WTC11 (cell line): Measurements from ENCODE around the gene TBX10. TPM values are rescaled to one million over a fixed set of nuclear protein-coding genes. Genes with fewer than 3 reads are reported as not detected.
A peak's percentile ranks its signal among the peaks of the same experiment; 100 is the strongest.

Source experiments
- CREB1 ChIP-seq: sonication (generic); formaldehyde crosslinking; IDR thresholded peaks from 2 replicates; pipeline ENCODE4 v1.8.0; 2023; ENCODE audit warnings: mild to moderate bottlenecking, missing genetic modification reagents
- ETV6 ChIP-seq: sonication (generic); formaldehyde crosslinking; IDR thresholded peaks from 2 replicates; pipeline ENCODE4 v1.8.1; 2022; ENCODE audit warnings: mild to moderate bottlenecking, missing genetic modification reagents
- FOXK1 ChIP-seq: sonication (generic); formaldehyde crosslinking; IDR thresholded peaks from 2 replicates; pipeline ENCODE4 v1.8.0; 2022; ENCODE audit warnings: mild to moderate bottlenecking, moderate library complexity, missing genetic modification reagents
- FOXP1 ChIP-seq: sonication (generic); formaldehyde crosslinking; IDR thresholded peaks from 2 replicates; pipeline ENCODE4 v1.8.0; 2022; ENCODE audit warnings: missing genetic modification reagents, mild to moderate bottlenecking, moderate library complexity, borderline replicate concordance
- MYBL2 ChIP-seq: sonication (generic); formaldehyde crosslinking; IDR thresholded peaks from 2 replicates; pipeline ENCODE4 v1.8.1; 2023; ENCODE audit warnings: mild to moderate bottlenecking, moderate library complexity, missing genetic modification reagents
- NR2C2 ChIP-seq: sonication (generic); formaldehyde crosslinking; IDR thresholded peaks from 2 replicates; pipeline ENCODE4 v1.8.0; 2022; ENCODE audit warnings: mild to moderate bottlenecking, missing genetic modification reagents
- OVOL2 ChIP-seq: fragments of 250-450 bp; sonication (Bioruptor Pico); IDR thresholded peaks from 2 replicates; pipeline ENCODE4 v1.9.0; 2021; ENCODE audit warnings: mild to moderate bottlenecking, borderline replicate concordance
- RELA ChIP-seq: sonication (generic); formaldehyde crosslinking; IDR thresholded peaks from 2 replicates; pipeline ENCODE4 v1.8.1; 2022; ENCODE audit warnings: missing genetic modification reagents, mild to moderate bottlenecking, borderline replicate concordance
- SOX15 ChIP-seq: fragments of 250-450 bp; sonication (Bioruptor Pico); IDR thresholded peaks from 2 replicates; pipeline ENCODE4 v1.9.0; 2021; ENCODE audit warnings: mild to moderate bottlenecking
- SP1 ChIP-seq: sonication (generic); formaldehyde crosslinking; conservative IDR thresholded peaks from 2 replicates; pipeline ENCODE4 v1.8.1; 2022; ENCODE audit warnings: missing genetic modification reagents
- TEAD4 ChIP-seq: sonication (generic); formaldehyde crosslinking; IDR thresholded peaks from 2 replicates; pipeline ENCODE4 v1.8.0; 2022; ENCODE audit warnings: mild to moderate bottlenecking, missing genetic modification reagents
- TP53 ChIP-seq: sonication (generic); formaldehyde crosslinking; IDR thresholded peaks from 2 replicates; pipeline ENCODE4 v1.8.1; 2023; ENCODE audit warnings: mild to moderate bottlenecking, missing genetic modification reagents
- ZNF263 ChIP-seq: sonication (generic); formaldehyde crosslinking; IDR thresholded peaks from 2 replicates; pipeline ENCODE4 v1.8.1; 2022; ENCODE audit warnings: low read depth, mild to moderate bottlenecking, moderate library complexity, missing genetic modification reagents
- ZNF317 ChIP-seq: sonication (generic); formaldehyde crosslinking; IDR thresholded peaks from 2 replicates; pipeline ENCODE4 v1.8.1; 2023; ENCODE audit warnings: low read depth, mild to moderate bottlenecking, moderate library complexity, missing genetic modification reagents, borderline replicate concordance
- ZNF423 ChIP-seq: fragments of 250-450 bp; sonication (Bioruptor Pico); IDR thresholded peaks from 2 replicates; pipeline ENCODE4 v2.1.2; 2022; ENCODE audit warnings: mild to moderate bottlenecking, moderate library complexity
- ZNF671 ChIP-seq: fragments of 250-450 bp; sonication (Bioruptor Pico); IDR thresholded peaks from 2 replicates; pipeline ENCODE4 v1.8.0; 2021; ENCODE audit warnings: mild to moderate bottlenecking
- total RNA-seq: library from RNA; stranded (reverse); gene quantifications from 3 replicates; pipeline ENCODE4 v1.2.3, GENCODE V29; 2021
- TF ChIP-seq, protein P1 (sequence below): sonication (generic); formaldehyde crosslinking; IDR thresholded peaks from 2 replicates; pipeline ENCODE4 v1.8.1; 2023; ENCODE audit warnings: mild to moderate bottlenecking, missing genetic modification reagents
- TF ChIP-seq, protein P2 (sequence below): fragments of 200-600 bp; IDR thresholded peaks from 2 replicates; pipeline ENCODE4 v1.8.0; 2022; ENCODE audit warnings: antibody characterized with exemption
- TF ChIP-seq, protein P3 (sequence below): sonication (generic); formaldehyde crosslinking; IDR thresholded peaks from 2 replicates; pipeline ENCODE4 v1.8.1; 2023; ENCODE audit warnings: mild to moderate bottlenecking, missing genetic modification reagents, moderate library complexity
- TF ChIP-seq, protein P4 (sequence below): sonication (generic); formaldehyde crosslinking; IDR thresholded peaks from 2 replicates; pipeline ENCODE4 v1.8.0; 2023; ENCODE audit warnings: missing genetic modification reagents, mild to moderate bottlenecking, borderline replicate concordance
- TF ChIP-seq, protein P5 (sequence below): sonication (generic); formaldehyde crosslinking; IDR thresholded peaks from 2 replicates; pipeline ENCODE4 v1.8.0; 2023; ENCODE audit warnings: mild to moderate bottlenecking, missing genetic modification reagents
- TF ChIP-seq, protein P6 (sequence below): sonication (generic); formaldehyde crosslinking; IDR thresholded peaks from 2 replicates; pipeline ENCODE4 v1.8.0; 2022; ENCODE audit warnings: mild to moderate bottlenecking, missing genetic modification reagents
- TF ChIP-seq, protein P7 (sequence below): sonication (generic); formaldehyde crosslinking; IDR thresholded peaks from 2 replicates; pipeline ENCODE4 v1.8.1; 2023; ENCODE audit warnings: mild to moderate bottlenecking, missing genetic modification reagents, moderate library complexity
- TF ChIP-seq, protein P8 (sequence below): sonication (generic); formaldehyde crosslinking; IDR thresholded peaks from 2 replicates; pipeline ENCODE4 v1.8.1; 2022; ENCODE audit warnings: low read depth, mild to moderate bottlenecking, moderate library complexity, missing genetic modification reagents, borderline replicate concordance

Gene TBX10
- total RNA-seq, 1 experiment from 2014 or later: not detected

DNA sequence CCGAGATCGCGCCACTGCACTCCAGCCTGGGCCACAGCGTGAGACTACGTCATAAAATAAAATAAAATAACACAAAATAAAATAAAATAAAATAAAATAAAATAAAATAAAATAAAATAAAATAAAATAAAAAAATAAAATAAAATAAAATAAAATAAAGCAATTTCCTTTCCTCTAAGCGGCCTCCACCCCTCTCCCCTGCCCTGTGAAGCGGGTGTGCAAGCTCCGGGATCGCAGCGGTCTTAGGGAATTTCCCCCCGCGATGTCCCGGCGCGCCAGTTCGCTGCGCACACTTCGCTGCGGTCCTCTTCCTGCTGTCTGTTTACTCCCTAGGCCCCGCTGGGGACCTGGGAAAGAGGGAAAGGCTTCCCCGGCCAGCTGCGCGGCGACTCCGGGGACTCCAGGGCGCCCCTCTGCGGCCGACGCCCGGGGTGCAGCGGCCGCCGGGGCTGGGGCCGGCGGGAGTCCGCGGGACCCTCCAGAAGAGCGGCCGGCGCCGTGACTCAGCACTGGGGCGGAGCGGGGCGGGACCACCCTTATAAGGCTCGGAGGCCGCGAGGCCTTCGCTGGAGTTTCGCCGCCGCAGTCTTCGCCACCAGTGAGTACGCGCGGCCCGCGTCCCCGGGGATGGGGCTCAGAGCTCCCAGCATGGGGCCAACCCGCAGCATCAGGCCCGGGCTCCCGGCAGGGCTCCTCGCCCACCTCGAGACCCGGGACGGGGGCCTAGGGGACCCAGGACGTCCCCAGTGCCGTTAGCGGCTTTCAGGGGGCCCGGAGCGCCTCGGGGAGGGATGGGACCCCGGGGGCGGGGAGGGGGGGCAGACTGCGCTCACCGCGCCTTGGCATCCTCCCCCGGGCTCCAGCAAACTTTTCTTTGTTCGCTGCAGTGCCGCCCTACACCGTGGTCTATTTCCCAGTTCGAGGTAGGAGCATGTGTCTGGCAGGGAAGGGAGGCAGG is 56.0 kb downstream of the TBX10 start, which contains the start of gene GSTP1 (continued):
- TF ChIP-seq, protein P1, sequence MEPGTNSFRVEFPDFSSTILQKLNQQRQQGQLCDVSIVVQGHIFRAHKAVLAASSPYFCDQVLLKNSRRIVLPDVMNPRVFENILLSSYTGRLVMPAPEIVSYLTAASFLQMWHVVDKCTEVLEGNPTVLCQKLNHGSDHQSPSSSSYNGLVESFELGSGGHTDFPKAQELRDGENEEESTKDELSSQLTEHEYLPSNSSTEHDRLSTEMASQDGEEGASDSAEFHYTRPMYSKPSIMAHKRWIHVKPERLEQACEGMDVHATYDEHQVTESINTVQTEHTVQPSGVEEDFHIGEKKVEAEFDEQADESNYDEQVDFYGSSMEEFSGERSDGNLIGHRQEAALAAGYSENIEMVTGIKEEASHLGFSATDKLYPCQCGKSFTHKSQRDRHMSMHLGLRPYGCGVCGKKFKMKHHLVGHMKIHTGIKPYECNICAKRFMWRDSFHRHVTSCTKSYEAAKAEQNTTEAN: no peak; the same call in 1 of the 2 replicates
- TF ChIP-seq MYBL2 (no peak), SOX15 (CRISPR knock-in tag) (no peak), TP53 (CRISPR knock-in tag) (peak; percentile 53; the same call in 1 of the 2 replicates), CREB1 (CRISPR knock-in tag) (no peak), FOXP1 (peak; percentile 90; the same call in 1 of the 2 replicates), RELA (CRISPR knock-in tag) (peak; percentile 25; the same call in 1 of the 2 replicates), NR2C2 (CRISPR knock-in tag) (0 out of 2 replicates have a peak, but pooled peaks have one; percentile 19), ZNF317 (no peak), OVOL2 (CRISPR knock-in tag) (no peak), ETV6 (CRISPR knock-in tag) (peak; percentile 76), TEAD4 (CRISPR knock-in tag) (no peak), FOXK1 (CRISPR knock-in tag) (peak; percentile 80), SP1 (CRISPR knock-in tag) (peak; percentile 79), ZNF263 (CRISPR knock-in tag) (no peak), ZNF423 (CRISPR knock-in tag) (peak; percentile 94), ZNF671 (CRISPR knock-in tag) (no peak)
- TF ChIP-seq, protein P2, sequence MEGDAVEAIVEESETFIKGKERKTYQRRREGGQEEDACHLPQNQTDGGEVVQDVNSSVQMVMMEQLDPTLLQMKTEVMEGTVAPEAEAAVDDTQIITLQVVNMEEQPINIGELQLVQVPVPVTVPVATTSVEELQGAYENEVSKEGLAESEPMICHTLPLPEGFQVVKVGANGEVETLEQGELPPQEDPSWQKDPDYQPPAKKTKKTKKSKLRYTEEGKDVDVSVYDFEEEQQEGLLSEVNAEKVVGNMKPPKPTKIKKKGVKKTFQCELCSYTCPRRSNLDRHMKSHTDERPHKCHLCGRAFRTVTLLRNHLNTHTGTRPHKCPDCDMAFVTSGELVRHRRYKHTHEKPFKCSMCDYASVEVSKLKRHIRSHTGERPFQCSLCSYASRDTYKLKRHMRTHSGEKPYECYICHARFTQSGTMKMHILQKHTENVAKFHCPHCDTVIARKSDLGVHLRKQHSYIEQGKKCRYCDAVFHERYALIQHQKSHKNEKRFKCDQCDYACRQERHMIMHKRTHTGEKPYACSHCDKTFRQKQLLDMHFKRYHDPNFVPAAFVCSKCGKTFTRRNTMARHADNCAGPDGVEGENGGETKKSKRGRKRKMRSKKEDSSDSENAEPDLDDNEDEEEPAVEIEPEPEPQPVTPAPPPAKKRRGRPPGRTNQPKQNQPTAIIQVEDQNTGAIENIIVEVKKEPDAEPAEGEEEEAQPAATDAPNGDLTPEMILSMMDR: peak; percentile 69
- TF ChIP-seq, protein P3, sequence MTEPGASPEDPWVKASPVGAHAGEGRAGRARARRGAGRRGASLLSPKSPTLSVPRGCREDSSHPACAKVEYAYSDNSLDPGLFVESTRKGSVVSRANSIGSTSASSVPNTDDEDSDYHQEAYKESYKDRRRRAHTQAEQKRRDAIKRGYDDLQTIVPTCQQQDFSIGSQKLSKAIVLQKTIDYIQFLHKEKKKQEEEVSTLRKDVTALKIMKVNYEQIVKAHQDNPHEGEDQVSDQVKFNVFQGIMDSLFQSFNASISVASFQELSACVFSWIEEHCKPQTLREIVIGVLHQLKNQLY (CRISPR knock-in tag): peak; percentile 79; the same call in 1 of the 2 replicates
- TF ChIP-seq, protein P4, sequence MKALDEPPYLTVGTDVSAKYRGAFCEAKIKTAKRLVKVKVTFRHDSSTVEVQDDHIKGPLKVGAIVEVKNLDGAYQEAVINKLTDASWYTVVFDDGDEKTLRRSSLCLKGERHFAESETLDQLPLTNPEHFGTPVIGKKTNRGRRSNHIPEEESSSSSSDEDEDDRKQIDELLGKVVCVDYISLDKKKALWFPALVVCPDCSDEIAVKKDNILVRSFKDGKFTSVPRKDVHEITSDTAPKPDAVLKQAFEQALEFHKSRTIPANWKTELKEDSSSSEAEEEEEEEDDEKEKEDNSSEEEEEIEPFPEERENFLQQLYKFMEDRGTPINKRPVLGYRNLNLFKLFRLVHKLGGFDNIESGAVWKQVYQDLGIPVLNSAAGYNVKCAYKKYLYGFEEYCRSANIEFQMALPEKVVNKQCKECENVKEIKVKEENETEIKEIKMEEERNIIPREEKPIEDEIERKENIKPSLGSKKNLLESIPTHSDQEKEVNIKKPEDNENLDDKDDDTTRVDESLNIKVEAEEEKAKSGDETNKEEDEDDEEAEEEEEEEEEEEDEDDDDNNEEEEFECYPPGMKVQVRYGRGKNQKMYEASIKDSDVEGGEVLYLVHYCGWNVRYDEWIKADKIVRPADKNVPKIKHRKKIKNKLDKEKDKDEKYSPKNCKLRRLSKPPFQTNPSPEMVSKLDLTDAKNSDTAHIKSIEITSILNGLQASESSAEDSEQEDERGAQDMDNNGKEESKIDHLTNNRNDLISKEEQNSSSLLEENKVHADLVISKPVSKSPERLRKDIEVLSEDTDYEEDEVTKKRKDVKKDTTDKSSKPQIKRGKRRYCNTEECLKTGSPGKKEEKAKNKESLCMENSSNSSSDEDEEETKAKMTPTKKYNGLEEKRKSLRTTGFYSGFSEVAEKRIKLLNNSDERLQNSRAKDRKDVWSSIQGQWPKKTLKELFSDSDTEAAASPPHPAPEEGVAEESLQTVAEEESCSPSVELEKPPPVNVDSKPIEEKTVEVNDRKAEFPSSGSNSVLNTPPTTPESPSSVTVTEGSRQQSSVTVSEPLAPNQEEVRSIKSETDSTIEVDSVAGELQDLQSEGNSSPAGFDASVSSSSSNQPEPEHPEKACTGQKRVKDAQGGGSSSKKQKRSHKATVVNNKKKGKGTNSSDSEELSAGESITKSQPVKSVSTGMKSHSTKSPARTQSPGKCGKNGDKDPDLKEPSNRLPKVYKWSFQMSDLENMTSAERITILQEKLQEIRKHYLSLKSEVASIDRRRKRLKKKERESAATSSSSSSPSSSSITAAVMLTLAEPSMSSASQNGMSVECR: peak; percentile 45; the same call in 1 of the 2 replicates
- TF ChIP-seq, protein P5, sequence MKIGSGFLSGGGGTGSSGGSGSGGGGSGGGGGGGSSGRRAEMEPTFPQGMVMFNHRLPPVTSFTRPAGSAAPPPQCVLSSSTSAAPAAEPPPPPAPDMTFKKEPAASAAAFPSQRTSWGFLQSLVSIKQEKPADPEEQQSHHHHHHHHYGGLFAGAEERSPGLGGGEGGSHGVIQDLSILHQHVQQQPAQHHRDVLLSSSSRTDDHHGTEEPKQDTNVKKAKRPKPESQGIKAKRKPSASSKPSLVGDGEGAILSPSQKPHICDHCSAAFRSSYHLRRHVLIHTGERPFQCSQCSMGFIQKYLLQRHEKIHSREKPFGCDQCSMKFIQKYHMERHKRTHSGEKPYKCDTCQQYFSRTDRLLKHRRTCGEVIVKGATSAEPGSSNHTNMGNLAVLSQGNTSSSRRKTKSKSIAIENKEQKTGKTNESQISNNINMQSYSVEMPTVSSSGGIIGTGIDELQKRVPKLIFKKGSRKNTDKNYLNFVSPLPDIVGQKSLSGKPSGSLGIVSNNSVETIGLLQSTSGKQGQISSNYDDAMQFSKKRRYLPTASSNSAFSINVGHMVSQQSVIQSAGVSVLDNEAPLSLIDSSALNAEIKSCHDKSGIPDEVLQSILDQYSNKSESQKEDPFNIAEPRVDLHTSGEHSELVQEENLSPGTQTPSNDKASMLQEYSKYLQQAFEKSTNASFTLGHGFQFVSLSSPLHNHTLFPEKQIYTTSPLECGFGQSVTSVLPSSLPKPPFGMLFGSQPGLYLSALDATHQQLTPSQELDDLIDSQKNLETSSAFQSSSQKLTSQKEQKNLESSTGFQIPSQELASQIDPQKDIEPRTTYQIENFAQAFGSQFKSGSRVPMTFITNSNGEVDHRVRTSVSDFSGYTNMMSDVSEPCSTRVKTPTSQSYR (CRISPR knock-in tag): no peak
- TF ChIP-seq, protein P6, sequence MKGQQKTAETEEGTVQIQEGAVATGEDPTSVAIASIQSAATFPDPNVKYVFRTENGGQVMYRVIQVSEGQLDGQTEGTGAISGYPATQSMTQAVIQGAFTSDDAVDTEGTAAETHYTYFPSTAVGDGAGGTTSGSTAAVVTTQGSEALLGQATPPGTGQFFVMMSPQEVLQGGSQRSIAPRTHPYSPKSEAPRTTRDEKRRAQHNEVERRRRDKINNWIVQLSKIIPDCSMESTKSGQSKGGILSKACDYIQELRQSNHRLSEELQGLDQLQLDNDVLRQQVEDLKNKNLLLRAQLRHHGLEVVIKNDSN (CRISPR knock-in tag): peak; percentile 57; the same call in 1 of the 2 replicates
- TF ChIP-seq, protein P7, sequence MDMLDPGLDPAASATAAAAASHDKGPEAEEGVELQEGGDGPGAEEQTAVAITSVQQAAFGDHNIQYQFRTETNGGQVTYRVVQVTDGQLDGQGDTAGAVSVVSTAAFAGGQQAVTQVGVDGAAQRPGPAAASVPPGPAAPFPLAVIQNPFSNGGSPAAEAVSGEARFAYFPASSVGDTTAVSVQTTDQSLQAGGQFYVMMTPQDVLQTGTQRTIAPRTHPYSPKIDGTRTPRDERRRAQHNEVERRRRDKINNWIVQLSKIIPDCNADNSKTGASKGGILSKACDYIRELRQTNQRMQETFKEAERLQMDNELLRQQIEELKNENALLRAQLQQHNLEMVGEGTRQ (CRISPR knock-in tag): peak; percentile 43; the same call in 1 of the 2 replicates
- TF ChIP-seq, protein P8, sequence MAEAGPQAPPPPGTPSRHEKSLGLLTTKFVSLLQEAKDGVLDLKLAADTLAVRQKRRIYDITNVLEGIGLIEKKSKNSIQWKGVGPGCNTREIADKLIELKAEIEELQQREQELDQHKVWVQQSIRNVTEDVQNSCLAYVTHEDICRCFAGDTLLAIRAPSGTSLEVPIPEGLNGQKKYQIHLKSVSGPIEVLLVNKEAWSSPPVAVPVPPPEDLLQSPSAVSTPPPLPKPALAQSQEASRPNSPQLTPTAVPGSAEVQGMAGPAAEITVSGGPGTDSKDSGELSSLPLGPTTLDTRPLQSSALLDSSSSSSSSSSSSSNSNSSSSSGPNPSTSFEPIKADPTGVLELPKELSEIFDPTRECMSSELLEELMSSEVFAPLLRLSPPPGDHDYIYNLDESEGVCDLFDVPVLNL (CRISPR knock-in tag): peak; percentile 16; the same call in 1 of the 2 replicates
